GM20000 (cell line): ENCODE data around the gene USP22.

Experiments
- DNase-seq: peaks from one replicate; pipeline ENCODE4 v3.0.0; 2012; ENCODE audit warnings: low spot score
- CTCF ChIP-seq: IDR thresholded peaks from 2 replicates; pipeline ENCODE4 v1.5.1; 2012; ENCODE audit warnings: mild to moderate bottlenecking, control low read depth; ENCODE audit errors: extremely low read depth, missing control alignments

Gene USP22

GRCh38 chr17:21018894-21019293, 23.9 kb downstream of the USP22 start:
- no peak for DNase-seq
- TF ChIP-seq CTCF, result no peak

GRCh38 chr17:21017861-21018260, 24.9 kb downstream of the USP22 start:
- TF ChIP-seq CTCF, result no peak
- DNase-seq, result no peak

DNA sequence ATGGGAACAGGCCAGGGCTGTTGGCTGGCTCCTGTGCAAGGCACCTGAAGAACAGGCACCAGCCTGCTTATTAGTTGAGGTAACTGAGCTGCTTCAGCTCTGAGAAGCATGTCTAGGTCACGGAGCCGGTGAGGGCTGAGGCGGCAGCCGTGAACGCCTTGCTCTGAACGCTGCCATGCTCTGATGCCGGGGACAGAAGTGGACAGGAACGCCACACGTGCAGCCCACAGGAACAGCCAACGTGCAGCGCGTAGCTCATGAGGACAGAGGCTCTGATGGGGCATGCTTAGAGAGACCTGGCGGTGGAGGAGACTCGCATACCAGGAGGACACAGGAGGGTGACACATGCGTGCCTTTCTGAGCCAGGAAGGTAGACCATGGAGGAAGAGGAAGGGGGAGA, 25.6 kb downstream of the USP22 start:
- no peak for DNase-seq
- TF ChIP-seq CTCF, result no peak

GRCh38 chr17:21016826-21017225, 26.0 kb downstream of the USP22 start:
- no peak for TF ChIP-seq CTCF
- no peak for DNase-seq

DNA sequence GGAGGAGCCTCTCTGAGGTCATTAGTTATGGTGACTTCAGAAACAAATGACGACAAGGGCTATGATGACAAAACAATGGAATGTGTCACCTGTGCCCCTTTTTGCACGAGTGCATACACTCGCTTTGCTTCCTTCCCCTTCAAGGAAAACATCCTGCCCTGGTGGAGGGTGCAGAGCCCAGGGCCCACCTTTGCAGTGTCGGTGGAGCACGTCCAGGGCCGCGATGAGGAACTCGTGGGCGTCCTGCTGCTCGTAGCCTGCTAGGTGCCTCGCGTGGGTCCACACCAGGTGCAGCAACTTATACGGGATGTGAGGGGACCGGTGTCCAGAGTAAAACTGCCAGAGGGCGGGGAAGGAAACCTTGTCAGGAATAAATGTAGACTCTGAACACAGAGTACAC, 27.2 kb downstream of the USP22 start:
- DNase-seq, result no peak
- TF ChIP-seq CTCF, result no peak

- DNase-seq, result no peak
- no peak for TF ChIP-seq CTCF
Observed at GRCh38 chr17:21014498-21014897, 28.3 kb downstream of the USP22 start.

DNA sequence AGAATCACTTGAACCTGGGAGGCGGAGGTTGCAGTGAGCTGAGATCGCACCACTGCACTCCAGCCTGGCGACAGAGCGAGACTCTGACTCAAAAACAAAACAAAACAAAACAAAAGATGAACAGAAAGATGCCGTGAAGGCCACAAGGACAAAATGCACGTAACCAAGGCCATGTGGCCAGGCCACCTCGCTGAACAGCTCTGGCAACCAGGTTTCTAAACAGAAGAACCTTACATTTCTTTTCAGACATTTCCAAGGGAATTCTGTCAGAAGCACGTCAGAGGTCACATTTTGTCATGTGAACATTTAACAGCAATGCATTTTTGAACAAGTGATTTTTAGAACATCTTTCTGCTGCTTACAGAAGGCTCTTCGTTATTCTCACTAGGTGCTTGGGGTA, 28.8 kb downstream of the USP22 start:
- no peak for DNase-seq
- no peak for TF ChIP-seq CTCF
